ENCODE measurements around the gene KIAA0513.

DNA sequence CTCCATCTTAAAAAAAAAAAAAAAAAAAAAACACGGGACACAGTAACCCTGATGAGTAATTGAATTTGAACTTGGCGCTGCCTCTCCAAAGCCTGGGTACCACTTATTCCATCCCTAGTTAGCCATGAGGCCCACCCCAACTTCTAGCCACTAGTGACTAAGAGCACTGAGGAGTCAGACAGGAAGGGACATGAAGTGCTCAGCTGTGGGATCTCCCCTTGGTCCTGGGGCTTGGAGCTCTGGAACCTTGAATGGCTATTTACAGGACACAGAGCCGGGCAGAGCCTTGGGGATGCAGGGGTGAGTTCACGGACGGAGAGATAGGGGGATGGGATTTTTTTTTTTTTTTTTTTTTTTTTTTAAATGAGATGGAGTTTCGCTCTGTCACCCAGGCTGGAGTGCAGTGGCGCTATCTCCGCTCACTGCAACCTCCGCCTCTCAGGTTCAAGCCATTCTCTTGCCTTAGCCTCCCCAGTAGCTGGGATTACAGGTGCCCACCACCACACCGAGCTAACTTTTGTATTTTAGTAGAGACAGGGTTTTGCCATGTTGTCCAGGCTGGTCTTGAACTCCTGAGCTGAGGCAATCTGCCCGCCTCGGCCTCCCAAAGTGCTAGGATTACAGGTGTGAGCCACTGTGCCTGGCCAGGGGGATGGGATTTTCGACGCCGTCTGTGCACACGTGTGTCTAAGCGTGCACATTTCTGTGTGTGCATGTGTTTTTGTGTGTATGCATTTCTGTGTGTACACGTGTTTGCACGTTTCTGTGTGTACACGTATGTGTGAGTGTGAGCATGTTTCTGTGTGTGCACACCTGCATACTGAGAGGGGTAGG is 105.1 kb downstream of the KIAA0513 start:
- TF ChIP-seq EZH2 (IDR thresholded peaks at IDR 0.05; ENCODE audit: insufficient read depth, poor library complexity, severe bottlenecking) = no peak
- TF ChIP-seq EZH2phosphoT487 (IDR thresholded peaks at IDR 0.05; ENCODE audit: insufficient read depth, low read depth) = no peak

Measured in GM23248 (cell line).